DOHH2 (cell line): ENCODE data around the gene S100A14.

ENCODE experiments used
- H3F3A ChIP-seq: fragments of 200-600 bp; sonication (generic), shearing (Covaris generic); 2 replicates; pipeline ENCODE4 v1.6.0; 2016; ENCODE audit warnings: antibody characterized with exemption, mild to moderate bottlenecking; ENCODE audit not compliant: control insufficient read depth, insufficient read depth
- H3K27ac ChIP-seq: fragments of 200-600 bp; sonication (generic); 2 replicates; pipeline ENCODE4 v1.5.1; 2014; ENCODE audit warnings: low read depth, mild to moderate bottlenecking, low read length, moderate library complexity
- H3K27me3 ChIP-seq: fragments of 200-600 bp; sonication (generic); 2 replicates; pipeline ENCODE4 v1.6.1; 2014; ENCODE audit warnings: mild to moderate bottlenecking, low read length, mixed read lengths; ENCODE audit not compliant: control insufficient read depth
- H3K36me3 ChIP-seq: fragments of 200-600 bp; sonication (generic); 2 replicates; pipeline ENCODE4 v1.6.1; 2014; ENCODE audit warnings: mild to moderate bottlenecking, low read length, moderate library complexity, mixed read lengths; ENCODE audit not compliant: control insufficient read depth
- H3K4me1 ChIP-seq: fragments of 200-600 bp; sonication (generic); 2 replicates; pipeline ENCODE4 v1.6.1; 2014; ENCODE audit warnings: mild to moderate bottlenecking, low read length, mixed read lengths; ENCODE audit not compliant: control insufficient read depth
- H3K4me2 ChIP-seq: fragments of 200-600 bp; sonication (generic); 2 replicates; pipeline ENCODE4 v1.6.0; 2014; ENCODE audit warnings: mild to moderate bottlenecking, low read length, moderate library complexity
- H3K4me3 ChIP-seq: fragments of 200-600 bp; sonication (generic); 2 replicates; pipeline ENCODE4 v1.5.1; 2014; ENCODE audit warnings: mild to moderate bottlenecking, low read length, mixed read lengths
- H3K79me2 ChIP-seq: fragments of 200-600 bp; sonication (generic); 2 replicates; pipeline ENCODE4 v1.6.1; 2014; ENCODE audit warnings: mild to moderate bottlenecking, low read length, mixed read lengths; ENCODE audit not compliant: control insufficient read depth
- H3K9me2 ChIP-seq: fragments of 200-600 bp; sonication (generic); replicated peaks from 2 replicates; pipeline ENCODE4 v1.6.1; 2014; ENCODE audit warnings: mild to moderate bottlenecking, low read length, mixed read lengths; ENCODE audit not compliant: control insufficient read depth
- H3K9me3 ChIP-seq: fragments of 200-600 bp; sonication (generic); 2 replicates; pipeline ENCODE4 v1.6.1; 2014; ENCODE audit warnings: antibody characterized with exemption, low read length, mixed read lengths; ENCODE audit not compliant: control insufficient read depth, insufficient read depth
- H4K20me1 ChIP-seq: fragments of 200-600 bp; sonication (generic); 2 replicates; pipeline ENCODE4 v1.6.0; 2014; ENCODE audit warnings: low read depth, mild to moderate bottlenecking, antibody characterized with exemption, low read length, moderate library complexity; ENCODE audit not compliant: control insufficient read depth, insufficient read depth
- CTCF ChIP-seq: fragments of 200-600 bp; sonication (generic); IDR thresholded peaks from one replicate; pipeline ENCODE4 v1.5.1; 2014; ENCODE audit warnings: antibody characterized with exemption, mild to moderate bottlenecking, low read depth, low read length; ENCODE audit not compliant: poor library complexity, severe bottlenecking
- EZH2phosphoT487 ChIP-seq: fragments of 200-600 bp; sonication (generic); IDR thresholded peaks from 2 replicates; pipeline ENCODE4 v1.6.1; 2017; ENCODE audit warnings: borderline replicate concordance, mild to moderate bottlenecking, antibody characterized with exemption, low read length, moderate library complexity, mixed read lengths

S100A14 gene

GRCh38 chr1:153639280-153639679 lies 23.2 kb upstream of the S100A14 start:
- no peak overlapping the region for H3K4me2 ChIP-seq
- no peak overlapping the region for H3K27ac ChIP-seq
- peaks cover 52% of the 10 kb centered on the region for H3K79me2 ChIP-seq
- peaks cover 4% of the 10 kb centered on the region; the same call in 1 of the 2 replicates for H3F3A ChIP-seq
- H3K9me3 ChIP-seq, result no peaks in the 10 kb centered on the region
- no peak overlapping the region for H3K4me3 ChIP-seq
- H4K20me1 ChIP-seq, result no peaks in the 10 kb centered on the region
- no peaks in the 10 kb centered on the region for H3K27me3 ChIP-seq
- TF ChIP-seq EZH2phosphoT487 (no peak), CTCF (no peak)
- H3K36me3 ChIP-seq, result peaks cover 90% of the 10 kb centered on the region
- no peaks in the 10 kb centered on the region for H3K9me2 ChIP-seq
- H3K4me1 ChIP-seq, result peaks cover 8% of the 10 kb centered on the region

- Histone ChIP-seq H3K79me2 (peaks cover 55% of the 10 kb centered on the region), H3K27ac (no peak overlapping the region), H3K9me2 (no peaks in the 10 kb centered on the region), H3K9me3 (no peaks in the 10 kb centered on the region), H3K27me3 (no peaks in the 10 kb centered on the region), H3K4me2 (no peak overlapping the region), H3F3A (peaks cover 3% of the 10 kb centered on the region; the same call in 1 of the 2 replicates), H3K36me3 (peaks cover 83% of the 10 kb centered on the region), H3K4me3 (no peak overlapping the region), H4K20me1 (no peaks in the 10 kb centered on the region), H3K4me1 (peaks cover 12% of the 10 kb centered on the region)
- TF ChIP-seq EZH2phosphoT487 (no peak), CTCF (no peak)
These were observed 22.1 kb upstream of the S100A14 start for GRCh38 chr1:153638261-153638660.

GRCh38 chr1:153636312-153636711 lies 20.2 kb upstream of the S100A14 start:
- H3K27ac ChIP-seq, result no peak overlapping the region
- peaks cover 15% of the 10 kb centered on the region for H3K4me1 ChIP-seq
- no peaks in the 10 kb centered on the region for H3K9me3 ChIP-seq
- no peaks in the 10 kb centered on the region for H3K27me3 ChIP-seq
- H3K79me2 ChIP-seq, result peaks cover 54% of the 10 kb centered on the region
- no peaks in the 10 kb centered on the region for H4K20me1 ChIP-seq
- peaks cover 3% of the 10 kb centered on the region; the same call in 1 of the 2 replicates for H3F3A ChIP-seq
- no peak overlapping the region for H3K4me2 ChIP-seq
- no peaks in the 10 kb centered on the region for H3K9me2 ChIP-seq
- H3K4me3 ChIP-seq, result no peak overlapping the region
- TF ChIP-seq EZH2phosphoT487 (no peak), CTCF (no peak)
- H3K36me3 ChIP-seq, result peaks cover 64% of the 10 kb centered on the region

- TF ChIP-seq CTCF (no peak), EZH2phosphoT487 (no peak)
- no peaks in the 10 kb centered on the region for H3K27me3 ChIP-seq
- H3F3A ChIP-seq, result peaks cover 3% of the 10 kb centered on the region; the same call in 1 of the 2 replicates
- peaks cover 59% of the 10 kb centered on the region for H3K36me3 ChIP-seq
- H3K9me2 ChIP-seq, result no peaks in the 10 kb centered on the region
- peak overlapping the region; percentile 66; the same call in 1 of the 2 replicates for H3K4me2 ChIP-seq
- H3K4me3 ChIP-seq, result peak overlapping the region; percentile 88
- no peaks in the 10 kb centered on the region for H4K20me1 ChIP-seq
- peaks cover 50% of the 10 kb centered on the region for H3K79me2 ChIP-seq
- no peaks in the 10 kb centered on the region for H3K9me3 ChIP-seq
- peaks cover 15% of the 10 kb centered on the region for H3K4me1 ChIP-seq
- H3K27ac ChIP-seq, result no peak overlapping the region
These were observed 19.7 kb upstream of the S100A14 start for GRCh38 chr1:153635872-153636271.
